Osteocyte (in vitro differentiated cells): ENCODE data around the gene RERG. TPM values are rescaled to one million over a fixed set of nuclear protein-coding genes. Genes with fewer than 3 reads are reported as not detected.

Experiments
- DNase-seq: peaks from one replicate; pipeline ENCODE4 v3.0.0; 2021; ENCODE audit warnings: mixed read lengths; ENCODE audit not compliant: unreplicated experiment; ENCODE audit errors: extremely low spot score
- H3K27ac Mint-ChIP-seq: one replicate; pipeline ENCODE4 v1.8.0; 2021; ENCODE audit warnings: mild to moderate bottlenecking, mixed read lengths; ENCODE audit not compliant: unreplicated experiment
- H3K27me3 Mint-ChIP-seq: one replicate; pipeline ENCODE4 v1.8.0; 2021; ENCODE audit warnings: mixed read lengths; ENCODE audit not compliant: unreplicated experiment
- H3K36me3 Mint-ChIP-seq: one replicate; pipeline ENCODE4 v1.8.0; 2021; ENCODE audit warnings: mixed read lengths; ENCODE audit not compliant: unreplicated experiment
- H3K4me1 Mint-ChIP-seq: one replicate; pipeline ENCODE4 v1.8.0; 2021; ENCODE audit warnings: mixed read lengths; ENCODE audit not compliant: unreplicated experiment
- H3K4me3 Mint-ChIP-seq: one replicate; pipeline ENCODE4 v1.8.0; 2021; ENCODE audit warnings: mild to moderate bottlenecking, moderate library complexity, mixed read lengths; ENCODE audit not compliant: unreplicated experiment
- H3K9me3 Mint-ChIP-seq: one replicate; pipeline ENCODE4 v1.8.0; 2021; ENCODE audit warnings: mixed read lengths; ENCODE audit not compliant: unreplicated experiment
- total RNA-seq: library from RNA; stranded (reverse); gene quantifications from 2 replicates; pipeline ENCODE4 v1.2.1, GENCODE V29; 2021
- TF ChIP-seq, protein P1 (sequence below): fragments of 200-600 bp; sonication (generic); IDR thresholded peaks from 2 replicates; pipeline ENCODE4 v1.5.0; 2021; ENCODE audit warnings: antibody characterized with exemption, mild to moderate bottlenecking, moderate library complexity

Gene RERG
- total RNA-seq, 1 donor from 2014 or later, result 92.7 TPM

DNA sequence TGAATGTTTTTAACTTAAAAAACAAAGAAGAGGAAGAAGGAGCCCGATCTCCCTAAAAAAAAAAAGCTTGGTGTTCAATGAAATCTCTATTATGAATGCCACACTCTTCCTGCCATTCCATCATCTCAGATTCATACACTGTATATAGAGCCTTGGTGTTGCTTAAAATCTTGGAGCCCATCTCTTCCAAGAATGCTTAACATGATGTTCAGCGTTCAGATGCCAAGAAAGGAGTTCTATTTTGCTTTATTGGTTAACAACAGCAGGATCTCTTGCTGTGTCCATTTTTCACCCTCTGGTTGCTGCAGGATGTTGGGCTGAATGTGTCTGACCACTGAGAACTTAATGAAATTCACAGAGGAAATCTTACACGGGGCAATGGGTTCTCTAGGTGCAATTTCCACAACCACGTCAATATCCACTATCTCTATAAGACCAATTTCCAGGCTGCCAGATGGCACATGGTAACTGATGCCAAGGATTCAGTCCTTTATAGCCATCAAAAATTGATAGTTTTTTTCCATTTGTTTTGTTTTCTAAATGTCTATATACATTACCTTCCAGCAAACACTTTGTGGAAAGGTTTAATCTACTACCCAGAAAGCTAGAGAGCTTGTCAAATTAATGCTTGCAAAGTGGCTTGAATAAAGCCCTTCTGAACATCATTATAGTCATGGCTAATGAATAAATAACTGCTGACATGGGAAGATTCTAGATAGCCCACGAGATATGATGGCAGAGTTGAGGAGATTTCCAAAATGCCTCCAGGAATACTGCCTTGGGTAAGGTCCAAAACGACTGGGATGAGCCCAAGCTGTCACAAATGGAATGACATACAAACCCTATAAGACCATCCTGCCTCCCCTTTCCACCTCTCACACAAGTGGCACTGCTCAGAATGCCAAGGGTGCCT lies 26.5 kb downstream of the RERG start:
- Mint-ChIP-seq H3K4me1 (peaks cover 82% of the 10 kb centered on the region), H3K9me3 (peaks cover 13% of the 10 kb centered on the region), H3K36me3 (peaks cover 43% of the 10 kb centered on the region), H3K27me3 (no peaks in the 10 kb centered on the region), H3K4me3 (no peak overlapping the region), H3K27ac (peak overlapping the region; percentile 91)
- DNase-seq, result no peak
- TF ChIP-seq, protein P1, sequence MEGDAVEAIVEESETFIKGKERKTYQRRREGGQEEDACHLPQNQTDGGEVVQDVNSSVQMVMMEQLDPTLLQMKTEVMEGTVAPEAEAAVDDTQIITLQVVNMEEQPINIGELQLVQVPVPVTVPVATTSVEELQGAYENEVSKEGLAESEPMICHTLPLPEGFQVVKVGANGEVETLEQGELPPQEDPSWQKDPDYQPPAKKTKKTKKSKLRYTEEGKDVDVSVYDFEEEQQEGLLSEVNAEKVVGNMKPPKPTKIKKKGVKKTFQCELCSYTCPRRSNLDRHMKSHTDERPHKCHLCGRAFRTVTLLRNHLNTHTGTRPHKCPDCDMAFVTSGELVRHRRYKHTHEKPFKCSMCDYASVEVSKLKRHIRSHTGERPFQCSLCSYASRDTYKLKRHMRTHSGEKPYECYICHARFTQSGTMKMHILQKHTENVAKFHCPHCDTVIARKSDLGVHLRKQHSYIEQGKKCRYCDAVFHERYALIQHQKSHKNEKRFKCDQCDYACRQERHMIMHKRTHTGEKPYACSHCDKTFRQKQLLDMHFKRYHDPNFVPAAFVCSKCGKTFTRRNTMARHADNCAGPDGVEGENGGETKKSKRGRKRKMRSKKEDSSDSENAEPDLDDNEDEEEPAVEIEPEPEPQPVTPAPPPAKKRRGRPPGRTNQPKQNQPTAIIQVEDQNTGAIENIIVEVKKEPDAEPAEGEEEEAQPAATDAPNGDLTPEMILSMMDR, result no peak

DNA sequence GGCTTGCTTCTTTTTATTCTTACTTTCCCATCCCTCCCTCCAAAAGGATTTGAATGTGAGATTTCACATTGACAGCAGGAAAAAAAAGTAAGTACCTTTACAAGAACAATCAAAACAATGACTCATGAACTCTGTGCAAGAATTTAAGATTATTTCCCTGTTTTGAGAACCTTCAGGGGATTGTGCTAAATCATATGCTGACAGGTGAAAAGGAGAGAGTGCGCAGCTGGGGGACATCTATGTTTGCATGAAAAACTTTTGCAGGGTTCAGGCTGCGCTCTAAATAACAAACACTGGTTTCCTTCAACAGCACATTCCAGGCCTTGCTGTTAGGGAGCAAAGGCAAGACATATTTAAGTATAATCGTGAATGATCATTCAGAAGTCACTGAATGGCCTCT lies 27.3 kb downstream of the RERG start:
- no peak overlapping the region for H3K4me3 Mint-ChIP-seq
- H3K4me1 Mint-ChIP-seq, result peaks cover 76% of the 10 kb centered on the region
- H3K36me3 Mint-ChIP-seq, result peaks cover 45% of the 10 kb centered on the region
- peaks cover 7% of the 10 kb centered on the region for H3K9me3 Mint-ChIP-seq
- H3K27ac Mint-ChIP-seq, result peak overlapping the region; percentile 91
- TF ChIP-seq, protein P1, result no peak
- H3K27me3 Mint-ChIP-seq, result no peaks in the 10 kb centered on the region
- DNase-seq, result no peak

DNA sequence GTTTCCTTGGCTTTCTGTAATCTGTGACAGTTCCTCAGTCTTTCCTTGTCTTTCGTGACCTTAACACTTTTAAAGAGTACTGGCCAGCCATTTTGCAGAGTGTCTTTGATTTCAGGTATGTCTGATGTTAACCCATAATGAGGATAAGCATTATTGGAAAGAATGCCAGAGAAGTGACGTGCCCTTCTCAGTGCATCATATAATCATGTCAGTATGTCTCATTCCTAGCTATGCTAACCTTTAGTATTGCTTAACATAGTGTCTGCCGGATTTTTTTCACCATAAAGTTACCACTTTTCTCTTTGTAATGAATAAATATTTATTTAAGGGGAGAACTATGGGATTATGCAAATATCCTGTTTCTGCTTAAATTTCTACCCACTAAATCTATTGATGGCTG lies 28.5 kb downstream of the RERG start:
- H3K4me3 Mint-ChIP-seq, result no peak overlapping the region
- TF ChIP-seq, protein P1, result no peak
- peaks cover 39% of the 10 kb centered on the region for H3K36me3 Mint-ChIP-seq
- DNase-seq, result no peak
- peaks cover 70% of the 10 kb centered on the region for H3K4me1 Mint-ChIP-seq
- H3K27ac Mint-ChIP-seq, result peak overlapping the region; percentile 91
- H3K27me3 Mint-ChIP-seq, result no peaks in the 10 kb centered on the region
- H3K9me3 Mint-ChIP-seq, result no peaks in the 10 kb centered on the region

DNA sequence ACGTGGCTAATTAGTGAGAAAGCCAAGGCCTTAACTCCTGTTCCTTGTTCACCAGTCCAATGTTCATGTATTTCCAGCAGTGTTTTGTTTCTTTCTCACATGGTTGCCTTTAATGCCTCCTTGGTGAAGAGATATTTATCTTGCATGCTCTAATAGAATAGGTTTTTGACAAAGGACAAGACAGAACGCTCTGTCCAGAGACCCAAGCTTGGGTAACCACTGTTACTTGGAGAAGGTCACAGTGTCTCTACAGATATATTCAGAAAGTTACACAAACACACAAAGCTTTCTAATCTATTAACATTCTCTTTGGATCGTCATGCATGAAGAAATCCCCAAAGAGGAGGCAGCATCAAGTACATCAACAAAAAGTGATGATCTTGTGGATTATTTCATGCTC lies 33.1 kb downstream of the RERG start:
- Mint-ChIP-seq H3K27me3 (no peaks in the 10 kb centered on the region), H3K27ac (no peak overlapping the region), H3K4me3 (no peak overlapping the region), H3K36me3 (peaks cover 19% of the 10 kb centered on the region), H3K9me3 (no peaks in the 10 kb centered on the region), H3K4me1 (peaks cover 57% of the 10 kb centered on the region)
- no peak for DNase-seq
- TF ChIP-seq, protein P1, result no peak

DNA sequence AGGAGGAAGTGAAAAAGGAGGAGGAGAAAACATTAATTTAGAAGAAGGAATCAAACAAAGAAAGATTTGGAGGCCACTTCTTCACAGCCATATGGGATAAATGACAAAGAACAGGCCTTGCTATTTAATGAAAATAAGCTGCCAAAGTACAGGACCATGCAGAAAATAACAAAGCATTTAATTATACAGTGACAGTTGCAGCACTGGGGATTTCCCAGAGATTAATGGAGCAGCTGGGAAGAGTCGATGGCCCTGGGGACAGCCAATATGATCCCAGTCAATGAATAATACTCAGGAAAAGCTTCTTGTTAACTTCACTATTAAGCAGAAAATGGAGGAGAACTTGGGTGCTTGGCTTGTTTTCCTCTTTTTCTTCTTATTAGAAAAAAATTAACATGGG lies 34.6 kb downstream of the RERG start:
- peaks cover 45% of the 10 kb centered on the region for H3K4me1 Mint-ChIP-seq
- no peak for DNase-seq
- no peaks in the 10 kb centered on the region for H3K27me3 Mint-ChIP-seq
- H3K4me3 Mint-ChIP-seq, result no peak overlapping the region
- peak overlapping the region; percentile 66 for H3K27ac Mint-ChIP-seq
- H3K36me3 Mint-ChIP-seq, result peaks cover 21% of the 10 kb centered on the region
- TF ChIP-seq, protein P1, result no peak
- no peaks in the 10 kb centered on the region for H3K9me3 Mint-ChIP-seq
